ENCODE results near the gene PITRM1.

Gene PITRM1

DNA sequence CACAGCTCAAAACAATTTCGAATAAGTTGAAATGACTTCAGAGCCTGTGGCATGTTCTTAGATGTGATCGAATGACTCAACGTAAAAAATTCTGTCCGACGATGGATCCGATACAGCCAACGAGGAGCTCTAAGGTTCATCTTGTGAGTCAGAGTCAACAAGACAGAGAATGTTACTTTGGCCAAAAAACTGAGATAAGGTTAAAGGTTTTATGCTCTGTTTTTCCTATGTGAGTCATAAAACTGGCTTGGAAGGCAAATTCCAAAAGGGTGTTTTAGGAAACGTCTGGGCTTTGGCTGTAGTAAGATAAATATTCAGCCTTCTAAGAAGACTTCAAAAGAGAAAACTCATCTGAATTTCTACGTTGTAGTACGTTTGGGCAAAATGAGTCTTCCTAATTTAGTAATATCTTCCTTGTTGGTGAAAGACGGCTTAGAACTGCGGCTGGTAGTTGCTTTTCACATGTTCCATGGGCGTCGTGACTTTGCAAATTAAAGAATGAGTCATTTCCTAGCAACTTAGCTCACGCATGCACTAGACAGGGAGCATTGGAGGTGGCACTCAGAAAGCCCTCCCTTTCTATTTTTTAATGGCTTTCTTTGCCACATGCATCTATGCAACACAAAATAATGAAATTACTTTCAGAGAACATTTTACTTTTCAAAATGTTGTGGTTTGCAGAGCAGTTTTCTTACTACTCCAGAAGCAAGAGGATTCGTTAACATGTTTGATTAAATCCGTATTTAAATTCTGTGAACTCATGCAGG, 77.0 kb downstream of the PITRM1 start:
- peak; percentile 96 for DNase-seq (ENCODE audit: low read depth)
- peak overlapping the region; percentile 74 for H3K9ac ChIP-seq (ENCODE audit: low read length)
- H3K9me3 ChIP-seq (ENCODE audit: control insufficient read depth, low read length): no peaks in the 10 kb centered on the region
- H3K4me1 ChIP-seq (ENCODE audit: control insufficient read depth, insufficient read depth, low read length): peaks cover 66% of the 10 kb centered on the region
- H3K4me3 ChIP-seq (ENCODE audit: low read length): peak overlapping the region; percentile 61
- no peaks in the 10 kb centered on the region for H3K27me3 ChIP-seq (replicated peaks; ENCODE audit: control insufficient read depth, insufficient read depth, low read length)
- no peaks in the 10 kb centered on the region for H3K36me3 ChIP-seq (ENCODE audit: control insufficient read depth, insufficient read depth, low read length, severe bottlenecking)

DNA sequence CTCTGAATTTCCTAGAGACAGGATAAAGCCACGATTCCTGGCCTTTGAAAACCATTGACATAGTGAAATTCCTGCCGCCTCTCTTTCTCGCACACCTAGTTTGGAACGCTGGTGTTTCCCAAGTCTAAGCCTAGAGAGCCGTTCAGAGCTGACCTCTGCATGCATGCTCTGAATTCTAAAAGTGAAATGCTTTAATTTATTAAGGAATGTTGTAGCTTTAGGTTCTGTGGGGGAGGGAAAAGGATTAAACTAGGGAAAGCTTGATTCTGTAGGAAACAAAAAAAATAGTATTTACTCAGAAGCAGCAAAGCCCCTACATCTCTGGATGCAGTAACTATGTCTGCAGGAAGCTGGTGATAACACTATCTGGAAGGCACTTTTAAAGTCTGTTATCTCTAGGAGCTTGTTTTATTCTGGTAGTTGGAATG, 78.0 kb downstream of the PITRM1 start:
- Histone ChIP-seq H3K9ac (ENCODE audit: low read length) (peak overlapping the region; percentile 74), H3K4me3 (ENCODE audit: low read length) (peak overlapping the region; percentile 53), H3K4me1 (ENCODE audit: control insufficient read depth, insufficient read depth, low read length) (peaks cover 64% of the 10 kb centered on the region), H3K9me3 (ENCODE audit: control insufficient read depth, low read length) (no peaks in the 10 kb centered on the region), H3K27me3 (replicated peaks; ENCODE audit: control insufficient read depth, insufficient read depth, low read length) (no peaks in the 10 kb centered on the region), H3K36me3 (ENCODE audit: control insufficient read depth, insufficient read depth, low read length, severe bottlenecking) (no peaks in the 10 kb centered on the region)
- no peak for DNase-seq (ENCODE audit: low read depth)

- Histone ChIP-seq H3K9me3 (ENCODE audit: control insufficient read depth, low read length) (no peaks in the 10 kb centered on the region), H3K4me3 (ENCODE audit: low read length) (no peak overlapping the region), H3K36me3 (ENCODE audit: control insufficient read depth, insufficient read depth, low read length, severe bottlenecking) (no peaks in the 10 kb centered on the region), H3K4me1 (ENCODE audit: control insufficient read depth, insufficient read depth, low read length) (peaks cover 58% of the 10 kb centered on the region), H3K9ac (ENCODE audit: low read length) (no peak overlapping the region), H3K27me3 (replicated peaks; ENCODE audit: control insufficient read depth, insufficient read depth, low read length) (no peaks in the 10 kb centered on the region)
- no peak for DNase-seq (ENCODE audit: low read depth)
Measured at GRCh38 chr10:3093996-3094395, 78.6 kb downstream of the PITRM1 start.

DNA sequence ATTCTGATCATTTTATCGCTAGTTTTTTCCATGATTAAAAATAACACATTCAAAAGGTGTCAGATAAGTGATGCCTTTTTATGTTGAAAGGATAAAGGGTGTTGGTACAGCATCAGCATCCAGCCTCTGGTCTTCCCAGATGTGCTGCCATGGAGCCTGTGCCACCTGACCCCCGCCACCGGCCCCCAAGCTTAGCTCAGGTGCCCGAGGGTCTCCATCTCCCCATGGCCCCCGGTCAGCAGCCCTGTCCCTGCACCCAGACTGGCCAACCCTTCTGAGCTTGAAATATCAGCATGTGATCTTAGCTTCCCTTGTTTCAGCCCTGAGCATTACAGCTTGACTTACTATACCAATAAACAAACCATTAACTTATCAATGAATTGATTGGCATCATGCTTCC, 80.7 kb downstream of the PITRM1 start:
- no peaks in the 10 kb centered on the region for H3K9me3 ChIP-seq (ENCODE audit: control insufficient read depth, low read length)
- peaks cover 46% of the 10 kb centered on the region for H3K4me1 ChIP-seq (ENCODE audit: control insufficient read depth, insufficient read depth, low read length)
- H3K27me3 ChIP-seq (replicated peaks; ENCODE audit: control insufficient read depth, insufficient read depth, low read length): no peaks in the 10 kb centered on the region
- no peak overlapping the region for H3K4me3 ChIP-seq (ENCODE audit: low read length)
- DNase-seq (ENCODE audit: low read depth): no peak
- no peaks in the 10 kb centered on the region for H3K36me3 ChIP-seq (ENCODE audit: control insufficient read depth, insufficient read depth, low read length, severe bottlenecking)
- H3K9ac ChIP-seq (ENCODE audit: low read length): no peak overlapping the region

GRCh38 chr10:3090914-3091787, 81.4 kb downstream of the PITRM1 start:
- Histone ChIP-seq H3K9ac (ENCODE audit: low read length) (peak overlapping the region; percentile 13), H3K4me1 (ENCODE audit: control insufficient read depth, insufficient read depth, low read length) (peaks cover 40% of the 10 kb centered on the region), H3K27me3 (replicated peaks; ENCODE audit: control insufficient read depth, insufficient read depth, low read length) (no peaks in the 10 kb centered on the region), H3K4me3 (ENCODE audit: low read length) (peak overlapping the region; percentile 33), H3K9me3 (ENCODE audit: control insufficient read depth, low read length) (no peaks in the 10 kb centered on the region), H3K36me3 (ENCODE audit: control insufficient read depth, insufficient read depth, low read length, severe bottlenecking) (no peaks in the 10 kb centered on the region)
- DNase-seq (ENCODE audit: low read depth): peak; percentile 80

DNA sequence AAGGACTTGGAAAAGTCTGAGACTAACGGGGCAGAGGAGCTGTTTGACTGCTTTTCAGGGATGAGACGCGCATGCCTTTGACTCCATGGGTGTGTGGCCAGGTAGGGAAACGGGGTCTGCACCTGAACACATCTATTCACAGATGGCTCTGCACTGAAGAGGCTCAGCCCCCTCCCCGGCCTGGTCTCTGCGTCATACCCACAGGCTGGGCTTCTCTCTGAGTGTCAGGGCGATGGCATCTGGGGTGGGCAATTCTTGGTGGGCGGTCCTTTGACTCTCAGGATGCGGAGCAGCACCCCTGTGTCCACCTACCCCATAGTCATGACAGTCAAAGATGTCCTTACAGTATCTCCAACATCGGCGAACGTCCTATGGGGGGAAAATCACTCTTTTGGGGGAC, 82.2 kb downstream of the PITRM1 start:
- Histone ChIP-seq H3K36me3 (ENCODE audit: control insufficient read depth, insufficient read depth, low read length, severe bottlenecking) (no peaks in the 10 kb centered on the region), H3K9ac (ENCODE audit: low read length) (no peak overlapping the region), H3K9me3 (ENCODE audit: control insufficient read depth, low read length) (no peaks in the 10 kb centered on the region), H3K4me1 (ENCODE audit: control insufficient read depth, insufficient read depth, low read length) (peaks cover 32% of the 10 kb centered on the region), H3K4me3 (ENCODE audit: low read length) (no peak overlapping the region), H3K27me3 (replicated peaks; ENCODE audit: control insufficient read depth, insufficient read depth, low read length) (no peaks in the 10 kb centered on the region)
- DNase-seq (ENCODE audit: low read depth): no peak
